ENCODE data around the gene NT5C1A. TPM values are rescaled to one million over a fixed set of nuclear protein-coding genes. Genes with fewer than 3 reads are reported as not detected.

NT5C1A gene
- total RNA-seq, 1 donor, result not detected

DNA sequence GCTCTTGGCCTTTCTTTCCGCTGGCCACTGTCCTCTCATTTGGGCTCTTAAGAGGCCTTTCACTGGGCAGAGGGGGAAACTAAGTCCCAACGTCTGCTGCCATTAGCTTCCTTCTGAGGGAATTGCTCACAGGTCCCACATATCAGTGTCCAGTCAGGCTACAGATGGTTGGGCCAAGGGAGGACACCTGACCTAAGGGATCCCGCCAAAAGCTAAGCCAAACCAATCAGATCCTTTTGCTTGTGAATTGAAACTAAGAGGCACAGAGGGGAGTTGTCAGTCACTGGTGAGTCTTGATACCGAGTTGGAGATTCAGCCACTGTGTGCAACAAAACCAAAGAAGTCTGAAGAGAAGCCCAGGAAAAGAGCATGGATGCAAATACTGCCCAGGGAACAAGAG lies 5.7 kb upstream of the NT5C1A start:
- TF ChIP-seq, protein P1, sequence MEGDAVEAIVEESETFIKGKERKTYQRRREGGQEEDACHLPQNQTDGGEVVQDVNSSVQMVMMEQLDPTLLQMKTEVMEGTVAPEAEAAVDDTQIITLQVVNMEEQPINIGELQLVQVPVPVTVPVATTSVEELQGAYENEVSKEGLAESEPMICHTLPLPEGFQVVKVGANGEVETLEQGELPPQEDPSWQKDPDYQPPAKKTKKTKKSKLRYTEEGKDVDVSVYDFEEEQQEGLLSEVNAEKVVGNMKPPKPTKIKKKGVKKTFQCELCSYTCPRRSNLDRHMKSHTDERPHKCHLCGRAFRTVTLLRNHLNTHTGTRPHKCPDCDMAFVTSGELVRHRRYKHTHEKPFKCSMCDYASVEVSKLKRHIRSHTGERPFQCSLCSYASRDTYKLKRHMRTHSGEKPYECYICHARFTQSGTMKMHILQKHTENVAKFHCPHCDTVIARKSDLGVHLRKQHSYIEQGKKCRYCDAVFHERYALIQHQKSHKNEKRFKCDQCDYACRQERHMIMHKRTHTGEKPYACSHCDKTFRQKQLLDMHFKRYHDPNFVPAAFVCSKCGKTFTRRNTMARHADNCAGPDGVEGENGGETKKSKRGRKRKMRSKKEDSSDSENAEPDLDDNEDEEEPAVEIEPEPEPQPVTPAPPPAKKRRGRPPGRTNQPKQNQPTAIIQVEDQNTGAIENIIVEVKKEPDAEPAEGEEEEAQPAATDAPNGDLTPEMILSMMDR (IDR thresholded peaks at IDR 0.05; ENCODE audit: insufficient read depth, low read length), result no peak
- no peak overlapping the region for H3K4me3 ChIP-seq (ENCODE audit: low read depth, low read length)
- no peak for DNase-seq (ENCODE audit: low read depth)

DNA sequence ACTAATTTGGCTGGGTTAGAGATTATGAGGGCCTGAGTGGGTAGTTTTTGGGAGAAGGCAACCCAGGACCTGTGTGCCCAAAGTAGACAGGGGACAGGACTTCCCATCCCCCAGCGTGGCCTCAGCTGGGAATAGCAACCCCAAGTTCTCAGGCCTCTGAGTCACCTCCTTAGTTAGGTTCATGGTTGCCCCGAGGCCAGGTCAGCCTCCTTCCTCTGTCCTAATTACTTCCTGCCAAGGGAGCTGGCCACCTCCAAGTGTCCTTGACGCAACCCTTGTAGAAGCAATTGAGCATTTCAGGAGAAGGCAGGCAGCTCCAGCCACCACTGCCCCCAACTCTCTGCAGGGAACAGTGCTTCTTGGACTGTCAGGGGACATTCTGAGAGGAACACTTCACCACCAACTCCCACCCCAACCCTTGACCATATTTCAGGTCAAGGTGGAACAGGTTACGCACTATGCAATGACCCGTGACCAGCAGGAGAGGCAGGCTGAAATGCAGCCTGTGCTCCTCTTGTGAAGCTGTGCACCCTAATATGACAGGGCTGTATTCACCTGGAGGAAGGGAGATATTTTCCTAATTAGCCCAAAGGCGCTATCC lies 5.1 kb upstream of the NT5C1A start:
- TF ChIP-seq, protein P1 (IDR thresholded peaks at IDR 0.05; ENCODE audit: insufficient read depth, low read length), result no peak
- no peak for DNase-seq (ENCODE audit: low read depth)
- H3K4me3 ChIP-seq (ENCODE audit: low read depth, low read length), result no peak overlapping the region

DNA sequence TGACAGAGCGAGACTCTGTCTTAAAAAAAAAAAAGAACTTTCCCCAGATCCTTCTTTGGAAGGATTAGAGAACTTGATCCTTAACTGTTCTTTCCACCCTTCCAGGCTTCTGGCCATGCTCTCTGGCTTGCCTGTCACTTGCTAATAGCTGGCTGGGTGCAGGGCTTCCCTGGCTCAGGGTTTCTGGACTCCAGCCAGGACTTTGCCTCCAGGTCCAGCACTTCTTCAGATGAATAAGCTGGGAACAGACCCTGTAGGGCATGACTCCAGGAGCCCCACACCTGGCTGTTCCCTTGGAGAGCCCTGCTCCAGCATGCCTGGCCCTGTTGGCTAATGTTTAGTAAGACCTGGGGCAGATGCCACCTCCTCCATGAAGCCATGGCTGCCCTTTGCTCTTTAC lies 3.3 kb upstream of the NT5C1A start:
- no peak overlapping the region for H3K4me3 ChIP-seq (ENCODE audit: low read depth, low read length)
- DNase-seq (ENCODE audit: low read depth), result no peak
- TF ChIP-seq, protein P1 (IDR thresholded peaks at IDR 0.05; ENCODE audit: insufficient read depth, low read length), result no peak

DNA sequence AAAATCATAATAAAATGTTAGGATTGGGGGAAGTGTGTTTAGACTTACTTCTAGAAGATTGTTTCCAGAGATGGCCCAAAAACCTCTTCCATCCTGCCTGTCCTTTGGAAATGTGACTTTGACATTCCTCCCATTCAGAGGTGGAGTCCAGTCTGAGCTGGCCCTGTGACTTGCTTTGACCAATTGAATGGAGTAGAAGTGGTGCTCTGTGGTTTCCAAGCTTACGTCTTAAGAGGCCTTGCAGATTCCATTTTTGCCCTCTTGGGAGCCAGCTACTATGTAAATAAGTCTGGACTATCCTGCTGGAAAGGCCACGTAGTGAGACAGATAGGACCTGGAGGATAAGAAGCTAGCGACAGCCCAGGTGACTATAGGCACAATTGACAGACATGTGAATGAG lies 1.3 kb upstream of the NT5C1A start:
- DNase-seq (ENCODE audit: low read depth), result no peak
- H3K4me3 ChIP-seq (ENCODE audit: low read depth, low read length), result no peak overlapping the region
- TF ChIP-seq, protein P1 (IDR thresholded peaks at IDR 0.05; ENCODE audit: insufficient read depth, low read length), result no peak

DNA sequence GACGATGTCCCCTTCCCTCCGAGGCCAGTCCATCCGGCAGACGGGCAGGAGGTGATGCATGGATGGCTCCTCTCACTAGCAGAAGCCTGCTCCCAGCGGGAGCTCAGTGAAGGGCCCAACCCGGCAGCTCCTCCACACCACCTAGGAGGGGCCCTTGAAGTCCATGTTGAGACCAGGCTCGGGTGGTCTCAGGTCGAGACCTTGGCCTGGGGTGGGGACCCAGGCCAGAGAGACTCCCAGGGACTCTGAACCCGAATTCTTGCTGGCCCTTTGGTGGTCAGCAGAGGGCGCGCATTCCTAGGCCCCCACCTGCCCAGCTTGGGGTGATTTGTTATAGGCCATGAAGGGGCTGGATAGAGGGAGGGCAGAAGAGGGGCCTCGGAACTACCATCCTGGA lies 642 bp upstream of the NT5C1A start:
- no peak for DNase-seq (ENCODE audit: low read depth)
- TF ChIP-seq, protein P1 (IDR thresholded peaks at IDR 0.05; ENCODE audit: insufficient read depth, low read length), result peak; percentile 20
- no peak overlapping the region for H3K4me3 ChIP-seq (ENCODE audit: low read depth, low read length)

DNA sequence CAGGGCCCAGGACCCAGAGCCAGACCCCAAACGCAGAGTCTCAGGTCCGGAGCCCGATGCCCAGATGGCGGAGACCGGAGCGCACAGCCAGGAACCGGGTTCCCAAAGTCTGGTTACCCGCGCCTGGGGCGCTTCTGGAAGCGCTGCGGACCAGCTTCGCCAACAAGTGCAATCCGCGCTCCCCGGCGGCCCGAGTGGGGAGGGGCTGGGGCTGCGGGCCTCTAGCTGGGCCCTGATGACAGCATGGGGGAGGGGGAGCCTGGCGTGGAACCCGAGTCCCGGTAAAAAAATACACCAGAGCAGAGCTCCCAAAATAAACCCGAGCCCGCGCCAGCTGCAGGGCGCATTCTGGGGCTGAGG lies 494 bp downstream of the NT5C1A start:
- H3K4me3 ChIP-seq (ENCODE audit: low read depth, low read length), result peak overlapping the region; percentile 41
- TF ChIP-seq, protein P1 (IDR thresholded peaks at IDR 0.05; ENCODE audit: insufficient read depth, low read length), result no peak
- DNase-seq (ENCODE audit: low read depth), result no peak

DNA sequence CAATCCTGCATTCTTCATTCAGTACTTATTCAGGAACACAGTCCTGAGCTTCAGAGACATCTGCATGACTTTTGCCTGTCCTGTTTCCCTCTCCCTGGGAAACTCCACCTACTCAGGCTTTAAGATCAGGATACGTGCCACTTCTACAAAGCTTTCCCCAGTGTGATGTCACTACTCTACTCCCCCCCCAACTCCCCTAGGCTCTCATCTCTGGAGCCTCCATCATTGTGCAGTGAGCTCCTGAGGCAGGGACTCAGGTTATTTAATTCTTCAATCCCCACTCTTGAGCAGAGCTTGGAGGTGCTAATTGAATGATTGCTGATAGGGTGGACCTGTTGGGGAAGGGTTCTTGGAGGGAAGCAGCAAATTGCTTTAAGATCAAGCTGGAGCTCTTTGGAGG lies 1.2 kb downstream of the NT5C1A start:
- no peak overlapping the region for H3K4me3 ChIP-seq (ENCODE audit: low read depth, low read length)
- no peak for DNase-seq (ENCODE audit: low read depth)

More for the DNA sequence above, 1.2 kb downstream of the NT5C1A start:
- TF ChIP-seq, protein P1 (IDR thresholded peaks at IDR 0.05; ENCODE audit: insufficient read depth, low read length), result no peak

Data from fibroblast of the aortic adventitia (primary cell).